Calu3 (cell line): ENCODE measurements around the gene TBC1D17. TPM values are rescaled to one million over a fixed set of nuclear protein-coding genes. Genes with fewer than 3 reads are reported as not detected.
A peak's percentile ranks its signal among the peaks of the same experiment; 100 is the strongest.

Experiments used
- BruUV-seq: library from RNA; stranded (reverse); fragments of 400-500 nt; replicated peaks from 2 replicates; lab custom pipeline; 2021; lab: Mats Ljungman, UMichigan
- CTCF ChIA-PET: fragments of 300-600 bp; sonication (Branson Sonifier 250); formaldehyde crosslinking; loops from one replicate; lab custom pipeline; 2022; ENCODE audit warnings: antibody characterized with exemption; lab: Charles Lee
- DNase-seq: peaks from one replicate; pipeline ENCODE4 v3.0.0; 2022
- H3K27ac Mint-ChIP-seq: one replicate; pipeline ENCODE4 v1.8.0; 2022; ENCODE audit warnings: mixed read lengths; ENCODE audit not compliant: unreplicated experiment
- H3K27me3 Mint-ChIP-seq: one replicate; pipeline ENCODE4 v1.8.0; 2022; ENCODE audit warnings: mixed read lengths; ENCODE audit not compliant: unreplicated experiment
- H3K36me3 Mint-ChIP-seq: one replicate; pipeline ENCODE4 v1.8.0; 2022; ENCODE audit warnings: mild to moderate bottlenecking, moderate library complexity, mixed read lengths; ENCODE audit not compliant: insufficient read depth, unreplicated experiment
- H3K4me1 Mint-ChIP-seq: one replicate; pipeline ENCODE4 v1.8.0; 2022; ENCODE audit warnings: mild to moderate bottlenecking, low read depth, mixed read lengths; ENCODE audit not compliant: unreplicated experiment
- H3K4me3 Mint-ChIP-seq: one replicate; pipeline ENCODE4 v1.8.0; 2022; ENCODE audit warnings: mild to moderate bottlenecking, low read depth, moderate library complexity, mixed read lengths; ENCODE audit not compliant: unreplicated experiment
- H3K9me3 Mint-ChIP-seq: one replicate; pipeline ENCODE4 v1.8.0; 2022; ENCODE audit warnings: low read depth, mixed read lengths; ENCODE audit not compliant: unreplicated experiment
- intact Hi-C: fragments of 100-400 bp; cut with micrococcal nuclease; formaldehyde crosslinking; loops from one replicate; pipeline ENCODE4 v1.10.0; 2022; ENCODE audit not compliant: unreplicated experiment
- total RNA-seq: library from RNA; stranded (reverse); gene quantifications from 2 replicates; pipeline ENCODE4 v1.2.3, GENCODE V29; 2022
- TF ChIP-seq, protein P1 (sequence below): fragments of 200-600 bp; IDR thresholded peaks from one replicate; pipeline ENCODE4 v1.8.0; 2022; ENCODE audit warnings: antibody characterized with exemption; ENCODE audit not compliant: unreplicated experiment

TBC1D17 gene
- total RNA-seq, 1 experiment from 2014 or later = 56.9 TPM

DNA sequence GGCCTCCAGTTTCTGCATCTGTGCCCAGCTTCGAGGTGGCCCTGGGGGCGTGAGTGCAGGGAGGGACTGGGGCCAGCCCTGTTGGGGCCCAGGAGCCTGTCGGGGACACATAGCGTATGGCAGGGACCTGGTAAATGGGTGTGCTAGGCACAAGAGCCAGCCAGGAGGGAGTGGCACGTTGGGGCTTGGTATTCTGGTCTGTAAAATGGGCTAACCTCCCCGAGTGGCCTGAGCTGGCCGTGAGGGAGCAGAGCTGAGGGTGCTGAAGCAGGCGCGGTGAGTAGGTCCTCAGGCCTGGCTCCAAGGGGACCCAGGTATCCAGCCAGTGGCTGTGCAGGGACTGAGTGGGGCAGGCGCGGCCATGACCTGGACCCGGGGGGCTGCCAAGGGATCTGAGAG is 22.2 kb upstream of the TBC1D17 start:
- H3K4me1 Mint-ChIP-seq = peaks cover 12% of the 10 kb centered on the region
- peak overlapping the region; percentile 34 for H3K4me3 Mint-ChIP-seq
- intact Hi-C loops = no loop called here
- no peaks in the 10 kb centered on the region for H3K9me3 Mint-ChIP-seq
- no TSS peak for BruUV-seq
- H3K36me3 Mint-ChIP-seq = peaks cover 97% of the 10 kb centered on the region
- DNase-seq = no peak
- TF ChIP-seq, protein P1, sequence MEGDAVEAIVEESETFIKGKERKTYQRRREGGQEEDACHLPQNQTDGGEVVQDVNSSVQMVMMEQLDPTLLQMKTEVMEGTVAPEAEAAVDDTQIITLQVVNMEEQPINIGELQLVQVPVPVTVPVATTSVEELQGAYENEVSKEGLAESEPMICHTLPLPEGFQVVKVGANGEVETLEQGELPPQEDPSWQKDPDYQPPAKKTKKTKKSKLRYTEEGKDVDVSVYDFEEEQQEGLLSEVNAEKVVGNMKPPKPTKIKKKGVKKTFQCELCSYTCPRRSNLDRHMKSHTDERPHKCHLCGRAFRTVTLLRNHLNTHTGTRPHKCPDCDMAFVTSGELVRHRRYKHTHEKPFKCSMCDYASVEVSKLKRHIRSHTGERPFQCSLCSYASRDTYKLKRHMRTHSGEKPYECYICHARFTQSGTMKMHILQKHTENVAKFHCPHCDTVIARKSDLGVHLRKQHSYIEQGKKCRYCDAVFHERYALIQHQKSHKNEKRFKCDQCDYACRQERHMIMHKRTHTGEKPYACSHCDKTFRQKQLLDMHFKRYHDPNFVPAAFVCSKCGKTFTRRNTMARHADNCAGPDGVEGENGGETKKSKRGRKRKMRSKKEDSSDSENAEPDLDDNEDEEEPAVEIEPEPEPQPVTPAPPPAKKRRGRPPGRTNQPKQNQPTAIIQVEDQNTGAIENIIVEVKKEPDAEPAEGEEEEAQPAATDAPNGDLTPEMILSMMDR = no peak
- CTCF ChIA-PET = no interaction called here
- no peaks in the 10 kb centered on the region for H3K27me3 Mint-ChIP-seq
- peak overlapping the region; percentile 82 for H3K27ac Mint-ChIP-seq

DNA sequence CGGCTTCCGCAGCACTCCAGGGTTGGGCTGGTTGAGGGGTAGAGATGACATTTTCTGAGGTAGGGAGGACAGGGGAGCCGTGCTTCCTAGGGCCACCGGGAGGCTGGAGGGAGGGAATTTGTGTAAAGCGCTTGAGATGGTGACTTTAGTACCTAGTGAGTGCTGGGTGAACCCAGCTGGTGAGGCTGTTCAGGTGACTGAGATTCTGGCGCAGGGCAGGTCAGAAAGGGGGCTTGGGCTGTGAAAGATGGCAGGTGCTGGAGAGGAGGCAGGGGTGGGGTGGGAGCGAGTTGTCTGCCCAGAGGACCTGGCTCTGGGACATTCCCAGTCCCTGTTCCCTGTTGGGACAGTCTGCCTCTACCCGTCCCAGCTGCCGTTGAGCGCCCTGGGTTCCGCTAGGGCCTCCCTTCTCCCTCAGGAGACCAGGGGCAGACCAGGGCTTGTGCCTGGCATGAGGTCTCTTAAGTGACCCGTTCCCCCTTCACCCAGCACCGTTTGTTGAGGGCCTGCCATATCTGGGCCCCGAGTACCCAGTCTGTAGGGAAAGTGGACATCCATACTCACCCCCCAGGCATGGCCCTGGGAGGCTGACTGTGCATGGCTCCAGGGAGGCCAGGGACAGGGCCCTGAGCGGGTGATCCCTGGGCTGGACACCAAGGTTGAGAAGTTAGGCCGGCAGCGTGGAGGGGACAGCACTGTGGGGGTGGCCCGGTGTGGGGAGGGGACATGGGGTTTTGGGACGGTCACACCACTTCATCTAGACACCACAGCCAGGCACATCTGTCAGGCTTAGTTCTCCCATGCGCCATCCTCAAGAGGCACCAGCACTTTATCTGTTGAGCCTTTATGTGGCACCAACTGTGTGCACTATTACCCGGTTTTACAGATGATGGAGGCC is 21.6 kb upstream of the TBC1D17 start:
- Mint-ChIP-seq H3K4me1 (peaks cover 11% of the 10 kb centered on the region), H3K27ac (peak overlapping the region; percentile 82), H3K27me3 (no peaks in the 10 kb centered on the region), H3K36me3 (peaks cover 97% of the 10 kb centered on the region), H3K9me3 (no peaks in the 10 kb centered on the region), H3K4me3 (peak overlapping the region; percentile 34)
- TF ChIP-seq, protein P1 = no peak
- DNase-seq = peak; percentile 37
- intact Hi-C loops = no loop called here
- no TSS peak for BruUV-seq
- CTCF ChIA-PET = no interaction called here

DNA sequence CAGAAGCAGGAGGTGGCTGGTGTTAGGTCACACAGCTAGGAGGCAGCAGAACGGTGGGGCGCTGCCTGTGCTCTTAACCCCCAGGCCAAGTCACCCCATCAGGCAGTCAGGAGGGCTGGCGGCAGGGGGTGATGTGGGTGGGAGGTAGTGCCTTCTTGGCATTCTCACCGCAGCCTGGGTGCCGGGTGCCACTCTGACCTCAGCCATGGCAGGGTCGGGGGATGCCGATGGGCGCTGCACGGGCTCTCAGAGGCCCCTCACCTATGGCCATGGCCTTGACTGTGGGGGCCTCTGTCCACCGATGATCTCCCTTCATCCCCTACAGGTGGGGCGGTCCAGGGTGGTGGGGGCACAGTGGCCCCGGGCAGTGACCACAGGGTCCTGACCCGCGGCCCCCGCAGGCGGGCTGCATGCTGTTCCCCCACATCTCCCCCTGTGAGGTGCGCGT is 20.9 kb upstream of the TBC1D17 start:
- H3K27me3 Mint-ChIP-seq = no peaks in the 10 kb centered on the region
- CTCF ChIA-PET = no interaction called here
- no TSS peak for BruUV-seq
- TF ChIP-seq, protein P1 = no peak
- no peaks in the 10 kb centered on the region for H3K9me3 Mint-ChIP-seq
- H3K4me1 Mint-ChIP-seq = peaks cover 11% of the 10 kb centered on the region
- no peak for DNase-seq
- intact Hi-C loops = no loop called here
- no peak overlapping the region for H3K4me3 Mint-ChIP-seq
- H3K36me3 Mint-ChIP-seq = peaks cover 97% of the 10 kb centered on the region
- peak overlapping the region; percentile 82 for H3K27ac Mint-ChIP-seq

DNA sequence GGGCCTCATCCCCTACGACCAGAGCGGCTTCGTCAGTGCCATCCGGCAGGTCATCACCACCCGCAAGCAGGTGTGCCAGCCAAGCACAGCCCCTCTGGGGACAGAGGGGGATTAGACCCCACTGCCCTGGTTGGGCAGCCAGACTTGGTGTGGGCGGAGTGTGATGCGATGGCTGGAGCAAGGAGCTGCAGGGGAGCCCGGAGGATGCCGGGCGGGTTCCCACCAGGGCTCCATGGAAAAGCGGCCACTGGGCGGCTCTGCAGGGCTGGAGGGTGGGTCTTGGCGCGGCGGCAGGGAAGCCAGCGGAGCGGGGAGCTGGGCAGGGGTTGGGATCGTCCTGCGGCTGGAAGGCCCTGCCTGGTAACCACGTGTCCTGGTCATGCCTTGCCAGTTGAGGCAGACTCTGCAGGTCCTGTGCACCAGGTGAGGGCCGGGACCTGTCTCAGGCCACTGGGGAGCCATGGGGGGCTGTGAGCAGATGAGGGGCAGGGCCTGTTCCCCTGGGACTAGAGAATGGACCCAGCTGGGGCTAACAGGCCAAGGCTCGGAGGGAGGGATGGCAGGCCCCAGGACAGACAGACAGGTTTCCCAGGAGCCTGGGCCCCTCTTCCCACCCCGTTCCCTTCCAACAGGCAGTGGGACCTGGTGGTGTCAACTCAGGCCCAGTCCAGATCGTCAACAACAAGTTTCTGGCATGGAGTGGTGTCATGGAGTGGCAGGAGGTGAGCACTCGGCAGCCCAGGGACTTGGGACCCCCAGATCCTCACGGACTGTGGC is 20.3 kb upstream of the TBC1D17 start:
- TF ChIP-seq, protein P1 = no peak
- peak overlapping the region; percentile 82 for H3K27ac Mint-ChIP-seq
- DNase-seq = peak; percentile 22
- CTCF ChIA-PET = no interaction called here
- no peaks in the 10 kb centered on the region for H3K9me3 Mint-ChIP-seq
- BruUV-seq = no TSS peak
- H3K36me3 Mint-ChIP-seq = peaks cover 95% of the 10 kb centered on the region
- intact Hi-C loops = no loop called here
- H3K4me1 Mint-ChIP-seq = peaks cover 7% of the 10 kb centered on the region
- no peak overlapping the region for H3K4me3 Mint-ChIP-seq
- no peaks in the 10 kb centered on the region for H3K27me3 Mint-ChIP-seq
